Measurements from ENCODE around the gene LRRC8D.

Gene LRRC8D

GRCh38 chr1:89833183-89834082, 12.6 kb downstream of the LRRC8D start:
- no peak for DNase-seq (ENCODE audit: low read depth)

GRCh38 chr1:89834083-89834704, 13.4 kb downstream of the LRRC8D start:
- no peak for DNase-seq (ENCODE audit: low read depth)

DNA sequence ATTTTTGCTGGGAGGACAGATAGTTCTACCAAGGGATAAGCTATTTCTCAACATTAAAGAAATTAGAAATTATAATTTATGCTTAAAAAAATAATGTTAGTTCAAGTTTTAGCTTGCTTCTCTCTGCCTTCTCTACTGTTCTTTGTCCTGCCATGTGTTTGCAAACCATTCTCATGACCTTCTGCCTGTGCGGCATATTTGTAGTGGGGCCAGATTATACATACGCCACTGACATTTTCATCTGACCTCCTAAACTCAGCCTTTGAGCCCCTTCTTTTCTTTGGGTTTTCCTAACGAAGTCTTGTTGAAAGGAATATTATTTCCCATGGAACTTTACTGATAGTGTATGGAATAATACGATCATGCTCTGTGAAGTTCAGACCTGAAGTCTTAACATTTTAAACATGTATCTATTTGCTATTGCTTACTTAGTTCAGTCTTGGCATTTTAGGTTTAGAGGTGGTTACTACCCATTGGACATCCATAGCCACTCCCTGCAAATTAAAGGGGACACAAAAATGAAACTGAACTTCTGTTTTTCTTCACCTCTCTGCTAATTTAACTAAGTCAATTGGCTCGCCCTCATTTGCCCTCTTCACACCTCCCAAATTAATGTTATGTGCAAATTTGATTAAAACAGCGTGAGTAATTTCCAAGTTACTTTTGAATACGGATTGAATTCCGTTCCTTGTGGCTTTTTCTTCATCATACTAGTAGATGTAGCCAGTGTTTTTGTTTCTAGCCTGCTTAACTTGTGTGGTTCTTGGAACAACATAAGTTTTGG, 15.6 kb downstream of the LRRC8D start:
- no peak for DNase-seq (ENCODE audit: low read depth)

- no peak for DNase-seq (ENCODE audit: low read depth)
These were observed 16.2 kb downstream of the LRRC8D start for GRCh38 chr1:89837036-89837481.

- DNase-seq (ENCODE audit: low read depth) = no peak
These were observed 16.7 kb downstream of the LRRC8D start for GRCh38 chr1:89837510-89837909.

DNA sequence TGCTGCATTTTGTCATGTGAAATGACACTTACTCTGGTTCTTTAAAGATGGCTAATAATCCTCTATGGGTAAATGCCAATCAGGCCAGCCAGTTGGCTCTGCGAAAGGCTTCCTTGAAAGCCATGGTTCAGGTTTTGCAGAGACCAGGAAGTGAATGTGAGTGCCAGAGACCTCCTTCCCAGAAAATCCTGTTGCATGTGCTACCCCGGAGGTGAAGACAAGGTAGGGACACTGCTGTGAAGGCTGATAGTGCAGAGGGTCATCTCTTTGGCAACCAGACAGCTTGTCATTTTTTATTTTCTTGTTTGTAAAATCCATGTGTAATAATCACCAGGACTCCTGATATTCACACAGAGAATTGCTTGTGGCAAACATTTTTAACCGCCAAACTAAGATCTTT, 18.7 kb downstream of the LRRC8D start:
- no peak for DNase-seq (ENCODE audit: low read depth)

DNA sequence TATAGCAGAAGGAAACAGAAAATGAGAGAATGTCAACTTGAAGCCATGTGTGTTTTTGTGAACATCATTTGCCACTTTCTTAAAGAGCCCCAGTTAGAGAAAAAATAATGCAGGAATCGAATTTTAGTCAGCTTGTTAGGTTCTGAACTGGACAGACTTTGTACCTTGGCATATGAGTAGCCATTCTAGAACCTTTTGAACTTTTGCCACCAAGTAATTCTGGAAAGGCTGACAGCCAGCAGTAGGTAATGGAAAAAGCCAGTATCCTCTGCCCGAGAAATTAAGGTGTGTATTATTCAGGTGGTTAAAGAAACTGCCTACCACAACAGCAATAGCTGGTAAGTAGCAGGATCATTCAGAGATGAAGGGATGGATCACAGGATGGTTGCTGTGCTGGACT, 20.7 kb downstream of the LRRC8D start:
- no peak for DNase-seq (ENCODE audit: low read depth)

- no peak for DNase-seq (ENCODE audit: low read depth)
These were observed 21.9 kb downstream of the LRRC8D start for GRCh38 chr1:89842567-89843272.

GRCh38 chr1:89843273-89844130, 22.7 kb downstream of the LRRC8D start:
- peak; percentile 68 for DNase-seq (ENCODE audit: low read depth)

DNA sequence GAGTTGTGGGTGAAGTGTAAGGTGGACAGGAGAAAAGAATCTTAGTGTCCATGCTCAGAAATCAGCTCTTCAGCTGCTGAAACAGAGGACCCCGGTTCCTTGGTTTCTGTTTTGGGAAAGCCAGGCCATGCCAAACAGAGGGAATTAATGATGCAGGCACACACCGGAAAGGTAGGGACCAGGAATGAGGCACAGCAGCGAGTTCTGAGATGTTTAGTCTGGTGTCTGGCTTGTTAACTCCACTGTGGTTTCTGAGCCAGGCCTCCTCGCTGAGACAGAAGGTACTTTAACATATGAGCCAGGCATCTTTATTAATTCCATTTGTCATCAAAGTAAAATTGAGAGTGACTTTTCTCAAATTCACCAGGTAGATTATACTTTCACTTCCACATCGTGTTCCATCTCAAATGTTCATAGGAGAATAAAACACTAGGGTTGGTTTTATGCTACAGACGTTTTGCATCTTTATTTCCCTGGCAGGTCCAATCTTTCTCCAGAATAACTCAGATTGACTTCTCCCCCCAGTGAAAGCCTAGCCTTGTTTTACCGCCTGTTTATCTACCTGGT, 23.5 kb downstream of the LRRC8D start:
- peak; percentile 44 for DNase-seq (ENCODE audit: low read depth)

DNA sequence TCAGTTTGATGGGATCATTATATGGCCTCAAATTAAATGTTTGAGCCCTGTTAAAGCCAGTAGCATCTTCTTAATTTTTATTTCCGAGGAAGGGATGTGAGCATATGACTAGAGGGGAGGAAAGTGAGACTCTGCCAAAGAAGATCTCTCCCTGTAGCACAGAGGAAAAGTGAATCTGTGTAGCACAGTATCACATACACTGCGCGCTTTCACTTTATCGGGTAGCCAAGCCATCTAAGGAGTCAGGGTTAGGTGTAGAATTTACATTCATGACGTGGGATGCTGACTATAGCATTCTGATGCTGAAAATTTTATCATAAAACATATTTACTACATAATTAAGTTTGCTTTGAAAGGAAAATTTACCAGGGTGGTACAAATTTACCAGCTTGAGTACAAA, 24.0 kb downstream of the LRRC8D start:
- no peak for DNase-seq (ENCODE audit: low read depth)

GRCh38 chr1:89847191-89847729, 26.4 kb downstream of the LRRC8D start:
- DNase-seq (ENCODE audit: low read depth) = no peak

- DNase-seq (ENCODE audit: low read depth) = no peak
These were observed 30.1 kb downstream of the LRRC8D start for GRCh38 chr1:89850844-89851415.

GRCh38 chr1:89854140-89854539, 33.3 kb downstream of the LRRC8D start:
- DNase-seq (ENCODE audit: low read depth) = no peak

DNA sequence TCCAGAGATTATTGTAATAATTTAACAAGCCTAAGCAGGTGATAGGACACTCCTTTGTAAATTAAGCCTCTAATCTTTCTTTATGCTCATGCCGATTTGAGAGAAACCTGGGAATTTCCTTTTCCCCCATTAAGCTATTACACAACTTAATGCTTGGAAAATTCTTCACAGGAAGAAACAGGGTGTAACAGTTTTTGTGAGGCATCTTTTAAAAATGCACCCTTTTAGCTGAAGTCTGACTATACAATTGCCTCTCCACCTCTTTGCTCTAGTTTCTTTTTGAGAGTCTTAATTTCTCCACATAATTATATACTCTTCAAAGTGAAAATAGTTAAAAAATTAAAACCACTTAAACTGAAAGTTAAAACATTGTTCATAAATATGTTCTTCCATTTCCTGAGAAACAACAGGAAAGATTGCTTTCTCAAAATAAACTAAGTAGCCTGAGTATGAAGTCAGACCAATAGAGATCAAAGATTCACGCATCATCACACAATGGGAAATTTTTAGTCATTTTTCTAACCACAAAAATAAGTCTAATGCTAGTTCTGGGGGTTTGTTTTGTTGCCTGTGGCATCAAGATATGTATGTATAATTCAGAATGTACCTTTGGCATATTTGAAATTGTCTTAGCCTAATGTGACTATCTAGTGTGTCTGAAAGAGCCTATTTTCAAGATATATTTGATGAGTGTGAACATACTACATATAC, 34.7 kb downstream of the LRRC8D start:
- DNase-seq (ENCODE audit: low read depth) = no peak

DNA sequence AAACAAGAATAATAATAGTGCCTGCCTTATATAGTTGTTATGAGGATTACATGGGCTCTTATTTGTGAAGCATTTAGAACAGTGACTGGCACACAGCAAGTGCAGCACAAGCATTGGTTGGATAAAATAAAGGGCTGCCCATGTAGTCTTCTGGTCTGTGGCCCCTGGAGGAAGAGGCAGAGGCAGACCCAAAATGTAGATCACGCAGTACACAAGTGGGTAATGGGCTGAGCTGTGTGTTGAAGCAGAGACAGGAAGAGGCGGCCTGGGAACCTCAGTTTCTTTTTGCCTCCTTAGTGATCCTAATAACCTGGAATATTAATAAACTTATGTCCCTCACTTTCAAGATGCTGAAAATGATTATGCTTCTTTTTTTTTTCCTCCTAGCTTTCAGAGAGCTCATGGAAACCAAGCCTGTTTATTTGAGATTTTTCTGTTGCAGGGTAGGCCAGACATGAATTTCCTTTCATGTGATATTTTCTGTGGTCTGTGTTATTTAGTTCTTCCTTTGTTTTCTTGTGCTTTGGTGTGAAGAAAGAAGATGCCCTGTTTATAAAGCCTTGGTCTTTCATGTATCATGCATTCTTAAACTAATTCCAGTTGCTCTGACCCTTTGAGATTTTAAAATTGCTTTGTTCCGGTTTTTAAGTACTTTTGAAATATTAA, 42.5 kb downstream of the LRRC8D start:
- no peak for DNase-seq (ENCODE audit: low read depth)

- DNase-seq (ENCODE audit: low read depth) = no peak
These were observed 44.9 kb downstream of the LRRC8D start for GRCh38 chr1:89865498-89866382.

GRCh38 chr1:89866568-89866967, 45.7 kb downstream of the LRRC8D start:
- DNase-seq (ENCODE audit: low read depth) = no peak
